SK-N-MC (cell line): ENCODE measurements around the gene C1S.

Source experiments
- EZH2 ChIP-seq: fragments of 200-600 bp; sonication (generic); IDR thresholded peaks from one replicate; pipeline ENCODE4 v1.6.1; 2017; ENCODE audit warnings: antibody characterized with exemption
- FOXP2 ChIP-seq: optimal IDR thresholded peaks from 2 replicates; pipeline ENCODE3; 2011; ENCODE audit warnings: mild to moderate bottlenecking, moderate library complexity; ENCODE audit not compliant: insufficient read depth; ENCODE audit errors: extremely low read length, control extremely low read depth
- POLR2AphosphoS5 ChIP-seq: IDR thresholded peaks from 2 replicates; pipeline ENCODE4 v1.6.1; 2012; ENCODE audit warnings: mild to moderate bottlenecking, low read depth, low read length, borderline replicate concordance

- no peak for TF ChIP-seq EZH2
- no peak for TF ChIP-seq POLR2AphosphoS5
- no peak for TF ChIP-seq FOXP2
Observed at GRCh38 chr12:7113389-7113871, 52.9 kb downstream of the C1S start.
